Adrenal gland (tissue), 5 donors: ENCODE data around the gene UNC13C.

Source experiments
- CTCF ChIP-seq, 6 experiments: fragments of 450-650 bp in 4 of 6; fragments of 200-600 bp in 2 of 6; sonication (generic) in 1 of 6; IDR thresholded peaks; 1 replicate in 5 of 6; 2 replicates in 1 of 6; pipeline versions ENCODE4 v1.5.1 to v1.8.0; 2016 to 2021; ENCODE audit warnings: antibody characterized with exemption in 6 of 6, mild to moderate bottlenecking in 2 of 6, moderate library complexity in 1 of 6
- POLR2A ChIP-seq, 2 donors: fragments of 450-650 bp; IDR thresholded peaks; one replicate each; pipeline ENCODE4 v1.6.1; 2017; ENCODE audit warnings: antibody characterized with exemption in 2 of 2, mild to moderate bottlenecking in 2 of 2, moderate library complexity in 1 of 2
- donor health status: DM: no; HTN: no; CAD: no.

GRCh38 chr15:54064365-54064764, 86.1 kb downstream of the UNC13C start:
- no peak for TF ChIP-seq CTCF (IDR thresholded peaks at IDR 0.05)
- TF ChIP-seq POLR2A (IDR thresholded peaks at IDR 0.05), result no peak
